GM19463 (cell line): ENCODE results near the gene DLGAP1.
"Not testable (repeated sequence)": the region's sequence is repeated elsewhere in the genome, so short reads cannot be mapped to it uniquely, and the experiment has no call there.

Experiments
- ATAC-seq: cut with Tn5 transposase; IDR thresholded peaks from one replicate; pipeline ENCODE4 v1.9.1; 2021; ENCODE audit warnings: mild to moderate bottlenecking, moderate library complexity; ENCODE audit not compliant: unreplicated experiment

The DLGAP1 gene

GRCh38 chr18:4293337-4293736 lies 161.8 kb downstream of the DLGAP1 start:
- peak; percentile 73 for ATAC-seq

GRCh38 chr18:4292696-4293095 lies 162.4 kb downstream of the DLGAP1 start:
- no peak for ATAC-seq

GRCh38 chr18:4287340-4287739 lies 167.8 kb downstream of the DLGAP1 start:
- ATAC-seq = not testable (repeated sequence)

GRCh38 chr18:4286256-4286655 lies 168.9 kb downstream of the DLGAP1 start:
- no peak for ATAC-seq

DNA sequence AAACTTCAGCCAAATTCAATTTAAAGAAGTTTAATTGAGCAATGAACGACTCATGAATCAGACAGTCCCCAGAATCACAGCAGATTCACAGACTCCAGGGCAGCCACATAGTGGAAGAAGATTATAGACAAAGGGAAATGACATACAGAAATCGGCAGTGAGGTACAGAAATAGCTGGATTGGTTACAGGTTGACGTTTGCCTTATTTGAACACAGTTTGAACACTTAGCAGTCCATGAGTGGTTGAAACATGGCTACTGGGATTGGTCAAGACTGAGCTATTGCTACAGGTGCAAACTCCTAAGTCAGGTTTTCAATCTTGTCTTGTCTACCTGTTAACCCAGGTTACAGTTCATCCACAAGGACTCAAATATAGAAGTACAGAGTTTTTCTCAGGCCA lies 169.6 kb downstream of the DLGAP1 start:
- no peak for ATAC-seq

- ATAC-seq = no peak
Measured at GRCh38 chr18:4284528-4284927, 170.6 kb downstream of the DLGAP1 start.

GRCh38 chr18:4283746-4284291 lies 171.3 kb downstream of the DLGAP1 start:
- no peak for ATAC-seq

DNA sequence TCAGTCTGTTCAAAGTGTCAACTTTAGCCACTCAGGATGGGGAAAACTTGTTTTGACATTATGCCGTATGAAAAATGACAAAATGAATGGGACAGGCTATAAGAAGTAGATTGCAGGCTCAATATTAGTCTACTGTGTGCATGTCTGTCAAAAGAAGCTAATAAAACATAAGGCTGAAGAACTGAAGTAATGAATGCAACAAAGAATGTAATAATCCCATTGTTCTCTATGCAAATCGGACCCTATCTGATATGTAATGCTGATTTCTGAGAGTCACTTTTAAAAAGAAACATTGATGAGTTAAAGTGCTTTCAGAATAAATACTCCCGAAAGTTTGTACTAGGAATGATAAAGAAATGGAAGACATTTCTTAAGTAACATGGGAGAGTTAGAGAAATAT lies 172.2 kb downstream of the DLGAP1 start:
- ATAC-seq = no peak

- ATAC-seq = peak; percentile 88
Measured at GRCh38 chr18:4276953-4277585, 178.0 kb downstream of the DLGAP1 start.

GRCh38 chr18:4271952-4272351 lies 183.2 kb downstream of the DLGAP1 start:
- ATAC-seq = no peak

GRCh38 chr18:4270988-4271387 lies 184.1 kb downstream of the DLGAP1 start:
- ATAC-seq = no peak

GRCh38 chr18:4270016-4270415 lies 185.1 kb downstream of the DLGAP1 start:
- peak; percentile 63 for ATAC-seq

- no peak for ATAC-seq
Measured at GRCh38 chr18:4267641-4268040, 187.5 kb downstream of the DLGAP1 start.

GRCh38 chr18:4264347-4264791 lies 190.7 kb downstream of the DLGAP1 start:
- no peak for ATAC-seq

- peak; percentile 54 for ATAC-seq
Measured at GRCh38 chr18:4260107-4260506, 195.0 kb downstream of the DLGAP1 start.

GRCh38 chr18:4256766-4257417 lies 198.2 kb downstream of the DLGAP1 start:
- no peak for ATAC-seq

- no peak for ATAC-seq
Measured at GRCh38 chr18:4254840-4255239, 200.3 kb downstream of the DLGAP1 start.

- ATAC-seq = no peak
Measured at GRCh38 chr18:4252829-4253228, 202.3 kb downstream of the DLGAP1 start.

- ATAC-seq = peak; percentile 79
Measured at GRCh38 chr18:4251873-4252272, 203.2 kb downstream of the DLGAP1 start.

DNA sequence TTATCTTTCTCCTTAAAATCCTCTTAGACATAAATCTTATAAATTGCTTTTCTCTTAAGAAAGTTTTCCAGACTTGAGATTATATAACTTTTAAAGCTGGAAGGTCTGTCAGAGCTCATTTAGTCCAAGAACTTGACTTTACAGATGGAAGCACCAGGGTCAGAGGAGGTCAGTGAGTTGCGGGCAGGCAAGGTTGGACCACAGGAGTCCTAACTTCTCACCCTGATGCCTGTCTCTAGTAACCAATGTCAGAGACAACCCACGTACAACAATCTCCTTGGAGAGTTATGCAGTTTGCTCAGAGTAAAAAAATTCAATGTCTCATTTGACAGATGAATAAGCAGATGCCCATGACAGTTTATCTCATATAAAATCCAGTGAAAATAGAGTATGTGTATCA lies 203.9 kb downstream of the DLGAP1 start:
- no peak for ATAC-seq

DNA sequence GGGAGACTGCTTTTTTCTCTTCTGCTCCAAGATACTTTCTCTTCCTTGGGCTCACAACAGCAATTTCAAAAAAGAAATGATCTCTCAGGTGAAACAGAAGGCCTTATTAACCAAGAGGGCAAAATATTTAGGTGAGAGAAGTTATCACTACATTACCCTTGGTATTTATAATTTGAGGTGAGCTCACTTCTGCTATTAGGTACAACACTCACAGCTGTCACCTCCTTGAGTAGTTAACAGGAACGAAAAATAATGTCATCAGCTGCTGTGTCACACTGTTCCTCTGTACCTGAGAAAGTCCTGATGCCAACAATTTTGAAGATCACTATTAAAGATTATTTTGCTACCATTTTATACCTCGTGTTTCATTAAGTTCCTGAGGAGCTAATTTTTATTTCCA lies 205.0 kb downstream of the DLGAP1 start:
- ATAC-seq = no peak

DNA sequence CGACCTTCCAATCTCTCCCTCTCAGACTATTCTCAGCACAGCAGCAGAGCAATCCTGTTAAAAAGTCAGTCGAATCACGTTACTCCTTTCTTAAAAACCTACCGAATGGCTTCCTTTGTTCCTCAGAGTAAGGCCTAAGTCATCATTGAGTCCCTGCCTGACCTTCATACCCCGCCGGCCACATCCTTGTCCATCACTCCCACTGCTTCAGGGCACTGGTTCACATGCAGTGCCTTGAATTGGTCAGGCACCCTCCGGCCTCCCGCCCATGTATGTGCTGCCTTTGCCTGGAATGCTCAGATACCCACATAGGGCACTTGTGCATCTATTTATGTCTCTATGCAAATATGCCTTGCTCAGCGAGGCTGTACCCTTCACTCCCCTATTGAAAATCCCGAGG lies 206.4 kb downstream of the DLGAP1 start:
- no peak for ATAC-seq
